HCT116 (cell line): Measurements from ENCODE around the gene TBC1D2B. TPM values are rescaled to one million over a fixed set of nuclear protein-coding genes. Genes with fewer than 3 reads are reported as not detected.
A peak's percentile ranks its signal among the peaks of the same experiment; 100 is the strongest.

Experiments
- ATAC-seq: fragments of 200-7000 bp; cut with Tn5 transposase; 2 replicates; pipeline ENCODE4 v1.9.1; 2020; ENCODE audit warnings: mild to moderate bottlenecking, moderate library complexity
- BruUV-seq: library from RNA; stranded (reverse); fragments of 400-500 nt; replicated peaks from 2 replicates; lab custom pipeline; 2021; lab: Mats Ljungman, UMichigan
- CTCF ChIA-PET: fragments of 300-600 bp; sonication (Branson Sonifier 250); formaldehyde crosslinking; loops from one replicate; lab custom pipeline; 2021; ENCODE audit warnings: antibody characterized with exemption; lab: Charles Lee
- POLR2A ChIA-PET: fragments of 300-600, 350-600 bp; sonication (Branson Sonifier 250); formaldehyde crosslinking; loops from one replicate; lab custom pipeline; 2021; ENCODE audit warnings: antibody characterized with exemption; lab: Charles Lee
- RAD21 ChIA-PET, 2 experiments: fragments of 300-600 bp; sonication (Branson Sonifier 250); formaldehyde crosslinking; loops; one replicate each; lab custom pipeline; 2023; ENCODE audit warnings: low total read pairs in 2 of 2; ENCODE audit not compliant: uncharacterized antibody in 2 of 2, unreplicated experiment in 2 of 2, low non-redundant PET in 1 of 2; lab: Charles Lee
- DNase-seq: peaks from one replicate; pipeline ENCODE4 v3.0.0-alpha.2; 2010; ENCODE audit warnings: low read depth, low spot score
- H2AFZ ChIP-seq: fragments of 200-600 bp; shearing (Covaris generic), sonication (generic); 2 replicates; pipeline ENCODE4 v1.6.1; 2017; ENCODE audit warnings: low read depth, mixed run types, mixed read lengths, antibody characterized with exemption, low read length; ENCODE audit not compliant: poor library complexity, severe bottlenecking
- H3K27ac ChIP-seq: 2 replicates; pipeline ENCODE4 v1.5.1; 2012; ENCODE audit warnings: low read depth, low read length
- H3K27me3 ChIP-seq: fragments of 200-600 bp; sonication (generic); 2 replicates; pipeline ENCODE4 v1.6.1; 2016; ENCODE audit warnings: mixed run types, low read length, mixed read lengths; ENCODE audit not compliant: insufficient read depth
- H3K36me3 ChIP-seq, 2 experiments: fragments of 200-500 bp in 1 of 2; fragments of 200-600 bp in 1 of 2; sonication (Bioruptor generic) in 1 of 2; sonication (generic) in 1 of 2; 2 replicates each; pipeline versions ENCODE4 v1.5.1 to v1.6.1; 2014 to 2016; ENCODE audit warnings: low read length in 2 of 2, inconsistent platforms in 1 of 2, mixed read lengths in 1 of 2, mixed run types in 1 of 2; ENCODE audit not compliant: insufficient read depth in 2 of 2, control insufficient read depth in 1 of 2
- H3K4me1 ChIP-seq, 2 experiments: fragments of 200-600 bp in 1 of 2; sonication (generic) in 1 of 2; 2 replicates each; pipeline versions ENCODE4 v1.5.1 to v1.6.1; 2012 to 2017; ENCODE audit warnings: low read length in 2 of 2, inconsistent platforms in 1 of 2, mild to moderate bottlenecking in 1 of 2, mixed read lengths in 1 of 2, mixed run types in 1 of 2, moderate library complexity in 1 of 2; ENCODE audit not compliant: insufficient read depth in 2 of 2, control insufficient read depth in 1 of 2
- H3K4me2 ChIP-seq: fragments of 200-600 bp; sonication (generic); 2 replicates; pipeline ENCODE4 v1.6.1; 2017; ENCODE audit warnings: mixed run types, low read length, mixed read lengths
- H3K4me3 ChIP-seq, 2 experiments: fragments of 200-600 bp in 1 of 2; sonication (generic) in 1 of 2; replicated peaks in 1 of 2; 2 replicates each; pipeline ENCODE4 v1.5.1; 2011 to 2016; ENCODE audit warnings: low read length in 2 of 2, control low read depth in 1 of 2, low read depth in 1 of 2, mild to moderate bottlenecking in 1 of 2, mixed read lengths in 1 of 2, mixed run types in 1 of 2
- H3K79me2 ChIP-seq: fragments of 200-600 bp; sonication (generic); 2 replicates; pipeline ENCODE4 v1.6.1; 2017; ENCODE audit warnings: mild to moderate bottlenecking, mixed run types, low read length, moderate library complexity, mixed read lengths; ENCODE audit not compliant: insufficient read depth
- H3K9ac ChIP-seq: fragments of 200-600 bp; sonication (generic); 2 replicates; pipeline ENCODE4 v1.6.1; 2016; ENCODE audit warnings: low read length, mixed read lengths
- H3K9me2 ChIP-seq: fragments of 200-600 bp; sonication (generic), shearing (Covaris generic); 2 replicates; pipeline ENCODE4 v1.6.1; 2017; ENCODE audit warnings: mixed run types, mild to moderate bottlenecking, moderate library complexity; ENCODE audit not compliant: insufficient read depth
- H3K9me3 ChIP-seq, 2 experiments: fragments of 200-500 bp in 1 of 2; fragments of 200-600 bp in 1 of 2; sonication (Bioruptor generic) in 1 of 2; sonication (generic) in 1 of 2; 2 replicates each; pipeline ENCODE4 v1.6.1; 2014 to 2017; ENCODE audit warnings: low read length in 2 of 2, mixed read lengths in 2 of 2, inconsistent platforms in 1 of 2, low read depth in 1 of 2, mild to moderate bottlenecking in 1 of 2, mixed run types in 1 of 2, moderate library complexity in 1 of 2; ENCODE audit not compliant: control insufficient read depth in 1 of 2, insufficient read depth in 1 of 2
- H4K20me1 ChIP-seq: fragments of 200-600 bp; sonication (generic), shearing (Covaris generic); 2 replicates; pipeline ENCODE4 v1.6.1; 2017; ENCODE audit warnings: mixed run types, mild to moderate bottlenecking, moderate library complexity; ENCODE audit not compliant: insufficient read depth
- ELF1 ChIP-seq: IDR thresholded peaks from 2 replicates; pipeline ENCODE4 v1.6.1; 2012; ENCODE audit warnings: low read depth, borderline replicate concordance
- EZH2 ChIP-seq: fragments of 200-600 bp; sonication (generic); IDR thresholded peaks from 2 replicates; pipeline ENCODE4 v1.6.1; 2017; ENCODE audit warnings: antibody characterized with exemption, mixed run types
- SIN3A ChIP-seq: IDR thresholded peaks from 2 replicates; pipeline ENCODE4 v1.6.1; 2012; ENCODE audit warnings: low read depth
- SP1 ChIP-seq: IDR thresholded peaks from 2 replicates; pipeline ENCODE4 v1.6.1; 2012; ENCODE audit warnings: low read depth
- intact Hi-C: fragments of 100-400 bp; cut with micrococcal nuclease; formaldehyde crosslinking; loops from 2 replicates; pipeline ENCODE4 v1.10.0; 2022
- total RNA-seq: library from RNA; stranded (reverse); gene quantifications from one replicate; pipeline ENCODE4 v1.2.1, GENCODE V29; 2021; ENCODE audit not compliant: unreplicated experiment
- TF ChIP-seq, protein P1 (sequence below): IDR thresholded peaks from 2 replicates; pipeline ENCODE4 v1.6.1; 2012
- TF ChIP-seq, protein P2 (sequence below): IDR thresholded peaks from 2 replicates; pipeline ENCODE4 v1.6.1; 2011; ENCODE audit warnings: mild to moderate bottlenecking, low read length, moderate library complexity; ENCODE audit not compliant: insufficient replicate concordance; ENCODE audit errors: extremely low read depth

The TBC1D2B gene
- total RNA-seq, 1 experiment from 2014 or later: 16.6 TPM

DNA sequence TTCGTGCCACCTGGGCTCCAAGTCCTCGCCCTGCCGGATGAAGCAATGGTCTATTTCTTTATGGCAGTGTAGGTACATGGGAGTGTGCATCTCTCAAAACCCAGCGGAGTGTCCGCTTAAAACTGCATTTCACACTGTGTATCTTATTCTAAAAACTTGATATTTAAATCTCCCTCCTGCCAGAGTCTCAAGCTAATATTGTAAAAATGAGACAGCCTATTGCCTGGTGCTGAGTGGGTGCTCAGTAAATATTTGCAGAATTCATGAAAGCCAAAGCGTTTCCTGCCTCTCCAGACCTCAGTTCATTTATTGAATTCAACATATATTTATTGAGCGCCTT lies 330 bp upstream of the TBC1D2B start:
- no peaks in the 10 kb centered on the region for H3K27me3 ChIP-seq
- peaks cover 3% of the 10 kb centered on the region; the same call in 1 of the 2 replicates for H4K20me1 ChIP-seq
- no peak overlapping the region for H3K9ac ChIP-seq
- ChIA-PET POLR2A (no interaction called here), CTCF (no interaction called here), RAD21 (no interaction called here)
- H2AFZ ChIP-seq: peak overlapping the region; percentile 24
- H3K9me2 ChIP-seq: no peaks in the 10 kb centered on the region
- H3K27ac ChIP-seq: no peak overlapping the region
- H3K4me2 ChIP-seq: peak overlapping the region; percentile 76
- no peaks in the 10 kb centered on the region for H3K9me3 ChIP-seq
- TF ChIP-seq, protein P1, sequence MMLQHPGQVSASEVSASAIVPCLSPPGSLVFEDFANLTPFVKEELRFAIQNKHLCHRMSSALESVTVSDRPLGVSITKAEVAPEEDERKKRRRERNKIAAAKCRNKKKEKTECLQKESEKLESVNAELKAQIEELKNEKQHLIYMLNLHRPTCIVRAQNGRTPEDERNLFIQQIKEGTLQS: no peak
- TF ChIP-seq EZH2 (no peak), SIN3A (no peak), ELF1 (no peak), SP1 (no peak)
- TF ChIP-seq, protein P2, sequence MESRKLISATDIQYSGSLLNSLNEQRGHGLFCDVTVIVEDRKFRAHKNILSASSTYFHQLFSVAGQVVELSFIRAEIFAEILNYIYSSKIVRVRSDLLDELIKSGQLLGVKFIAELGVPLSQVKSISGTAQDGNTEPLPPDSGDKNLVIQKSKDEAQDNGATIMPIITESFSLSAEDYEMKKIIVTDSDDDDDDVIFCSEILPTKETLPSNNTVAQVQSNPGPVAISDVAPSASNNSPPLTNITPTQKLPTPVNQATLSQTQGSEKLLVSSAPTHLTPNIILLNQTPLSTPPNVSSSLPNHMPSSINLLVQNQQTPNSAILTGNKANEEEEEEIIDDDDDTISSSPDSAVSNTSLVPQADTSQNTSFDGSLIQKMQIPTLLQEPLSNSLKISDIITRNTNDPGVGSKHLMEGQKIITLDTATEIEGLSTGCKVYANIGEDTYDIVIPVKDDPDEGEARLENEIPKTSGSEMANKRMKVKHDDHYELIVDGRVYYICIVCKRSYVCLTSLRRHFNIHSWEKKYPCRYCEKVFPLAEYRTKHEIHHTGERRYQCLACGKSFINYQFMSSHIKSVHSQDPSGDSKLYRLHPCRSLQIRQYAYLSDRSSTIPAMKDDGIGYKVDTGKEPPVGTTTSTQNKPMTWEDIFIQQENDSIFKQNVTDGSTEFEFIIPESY: no peak
- peaks cover 23% of the 10 kb centered on the region for H3K79me2 ChIP-seq
- intact Hi-C loops: no loop called here
- ATAC-seq: peak; percentile 32
- no peak for DNase-seq
- peak overlapping the region; percentile 28 to 81 for H3K4me3 ChIP-seq
- H3K36me3 ChIP-seq: no peaks in the 10 kb centered on the region; a peak in 1 of 4 replicates
- H3K4me1 ChIP-seq: peaks cover 12 to 19% of the 10 kb centered on the region in 2 experiments
- BruUV-seq: no TSS peak
